Measurements from ENCODE around the gene SLX1B.
"Not testable (repeated sequence)": the region's sequence is repeated elsewhere in the genome, so short reads cannot be mapped to it uniquely, and the experiment has no call there.

The SLX1B gene

DNA sequence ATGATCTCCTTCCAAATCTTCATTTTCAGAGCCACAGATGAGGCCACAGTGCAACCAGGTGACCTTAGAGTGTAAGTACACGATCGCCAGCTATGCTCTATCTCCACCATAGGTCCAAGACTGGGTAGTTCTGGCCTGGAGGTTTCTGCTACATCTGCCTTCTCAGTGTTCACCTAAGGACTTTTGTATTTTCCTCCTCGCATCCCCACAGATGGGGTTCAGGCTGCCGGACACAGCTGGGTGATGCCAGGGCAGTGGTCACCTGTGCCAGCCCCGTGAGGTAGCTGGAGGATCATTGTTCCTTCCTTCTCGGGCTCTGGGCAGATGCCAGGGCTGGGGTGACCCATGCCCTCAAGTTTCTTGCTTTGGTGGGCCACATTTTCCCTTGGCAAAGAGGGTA, 52.0 kb downstream of the SLX1B start, which contains the start of gene NPIPB12:
Gene NPIPB12, minus strand, starts transcription at position 101 of the 400 bp plus-strand sequence.
- H3K4me1 Mint-ChIP-seq; H3K9me3 Mint-ChIP-seq; H3K4me3 Mint-ChIP-seq; H3K27ac Mint-ChIP-seq; H3K36me3 Mint-ChIP-seq (ENCODE audit: low read depth); H3K27me3 Mint-ChIP-seq (ENCODE audit: low read depth): not testable (repeated sequence)

Measured in nephron (organoid).